SK-N-MC (cell line): ENCODE results near the gene DHCR7.

Source experiments
- EZH2 ChIP-seq: fragments of 200-600 bp; sonication (generic); IDR thresholded peaks from one replicate; pipeline ENCODE4 v1.6.1; 2017; ENCODE audit warnings: antibody characterized with exemption
- POLR2AphosphoS5 ChIP-seq: IDR thresholded peaks from 2 replicates; pipeline ENCODE4 v1.6.1; 2012; ENCODE audit warnings: mild to moderate bottlenecking, low read depth, low read length, borderline replicate concordance

DNA sequence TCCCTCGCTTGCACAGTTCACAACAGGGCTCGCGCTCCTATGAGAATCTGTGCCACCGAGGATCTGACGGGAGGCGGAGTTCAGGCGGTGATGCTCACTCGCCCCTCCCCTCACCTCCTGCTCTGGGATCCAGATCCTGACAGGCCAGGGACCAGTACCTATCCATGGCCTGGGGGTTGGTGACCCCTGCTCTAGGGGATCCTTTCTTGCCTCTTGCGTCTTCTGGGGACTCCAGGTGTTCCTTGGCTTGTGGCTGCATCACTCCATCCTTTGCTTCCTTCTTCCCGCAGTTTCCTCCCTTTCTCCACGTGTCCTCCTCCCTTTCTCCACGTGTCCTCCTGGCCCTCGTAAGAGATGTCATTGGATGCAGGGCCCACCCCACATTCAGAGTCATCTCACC is 48.2 kb upstream of the DHCR7 start:
- TF ChIP-seq EZH2 (no peak), POLR2AphosphoS5 (no peak)
